Osteoblast (primary cell): Measurements from ENCODE around the gene RPL36AL. TPM values are rescaled to one million over a fixed set of nuclear protein-coding genes. Genes with fewer than 3 reads are reported as not detected.
A peak's percentile ranks its signal among the peaks of the same experiment; 100 is the strongest.

ENCODE experiments used
- DNase-seq: peaks from one replicate; pipeline ENCODE4 v3.0.0; 2011; ENCODE audit warnings: low spot score, mixed read lengths; ENCODE audit not compliant: insufficient read length; ENCODE audit errors: missing footprints
- H2AFZ ChIP-seq: 2 replicates; pipeline ENCODE4 v1.6.0; 2011; ENCODE audit warnings: mild to moderate bottlenecking, low read length
- H3K27ac ChIP-seq: 2 replicates; pipeline ENCODE4 v1.5.1; 2011; ENCODE audit warnings: mild to moderate bottlenecking, low read depth, low read length, moderate library complexity
- H3K27me3 ChIP-seq: 2 replicates; pipeline ENCODE4 v1.6.0; 2012; ENCODE audit warnings: mild to moderate bottlenecking, control low read depth, inconsistent platforms, low read length, moderate library complexity; ENCODE audit not compliant: insufficient read depth
- H3K36me3 ChIP-seq: 2 replicates; pipeline ENCODE4 v1.5.1; 2011; ENCODE audit warnings: mild to moderate bottlenecking, low read length, control low read depth, moderate library complexity; ENCODE audit not compliant: insufficient read depth
- H3K4me1 ChIP-seq: 2 replicates; pipeline ENCODE4 v1.5.1; 2011; ENCODE audit warnings: mild to moderate bottlenecking, low read length, control low read depth, moderate library complexity; ENCODE audit not compliant: insufficient read depth
- H3K4me2 ChIP-seq: 2 replicates; pipeline ENCODE4 v1.6.0; 2011; ENCODE audit warnings: mild to moderate bottlenecking, low read length; ENCODE audit not compliant: insufficient read depth
- H3K4me3 ChIP-seq: fragments of 200-600 bp; sonication (generic); 3 replicates; pipeline ENCODE4 v1.5.1; 2012; ENCODE audit warnings: mild to moderate bottlenecking, low read length, inconsistent platforms; ENCODE audit not compliant: insufficient read depth
- H3K79me2 ChIP-seq: 2 replicates; pipeline ENCODE4 v1.6.0; 2012; ENCODE audit warnings: mild to moderate bottlenecking, low read length, control low read depth, inconsistent platforms; ENCODE audit not compliant: insufficient read depth
- H3K9me3 ChIP-seq: 2 replicates; pipeline ENCODE4 v1.5.1; 2011; ENCODE audit warnings: low read depth, low read length, control low read depth
- H4K20me1 ChIP-seq: 2 replicates; pipeline ENCODE4 v1.6.0; 2012; ENCODE audit warnings: mild to moderate bottlenecking, low read length, control low read depth; ENCODE audit not compliant: insufficient read depth
- total RNA-seq: library from RNA; depleted of rRNA; stranded (reverse); fragments of >200 nt; gene quantifications from 2 replicates; pipeline ENCODE4 v1.2.3, GENCODE V29; 2012
- TF ChIP-seq, protein P1 (sequence below): IDR thresholded peaks from 2 replicates; pipeline ENCODE4 v1.5.1; 2011; ENCODE audit warnings: mild to moderate bottlenecking, low read depth, low read length, moderate library complexity; ENCODE audit errors: extremely low read depth

RPL36AL gene
- total RNA-seq, 1 donor = 181 TPM

DNA sequence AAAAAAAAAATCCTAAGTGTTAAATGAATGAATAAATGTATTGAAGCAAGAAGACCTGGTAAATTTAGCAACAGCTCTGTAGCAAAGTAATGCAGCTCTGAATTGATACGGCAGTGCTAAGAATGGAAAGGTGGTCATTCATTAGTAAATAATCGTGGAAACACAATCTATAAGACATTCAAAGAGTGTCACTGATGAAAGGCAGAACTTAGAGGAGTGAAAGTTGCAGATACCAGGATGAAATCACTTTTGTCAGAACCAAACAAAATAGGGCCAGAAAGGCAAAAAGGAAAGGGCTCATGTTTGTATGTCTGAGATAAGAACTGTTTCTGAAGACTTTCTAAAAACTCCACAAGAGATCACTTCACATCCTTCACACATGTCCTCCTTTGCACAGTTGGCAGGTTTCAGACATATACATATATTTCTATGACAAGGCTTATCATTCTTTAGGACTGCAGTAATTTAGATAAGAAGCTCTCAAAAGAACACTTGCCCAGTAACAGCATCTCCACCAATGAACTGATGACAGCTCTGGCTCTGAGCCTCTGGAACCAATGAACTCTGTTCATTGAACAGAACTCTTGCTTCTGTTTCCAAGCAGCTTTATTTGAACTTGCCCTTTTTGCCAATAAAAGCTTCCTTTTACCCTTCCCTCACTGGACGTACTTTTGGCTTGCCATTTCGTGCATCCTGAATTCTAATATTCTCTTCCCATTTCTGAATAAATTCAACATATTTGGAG is 25.9 kb downstream of the RPL36AL start:
- Histone ChIP-seq H3K4me1 (peaks cover 21% of the 10 kb centered on the region), H3K4me3 (no peak overlapping the region), H2AFZ (peak overlapping the region; percentile 8), H3K27me3 (no peaks in the 10 kb centered on the region), H3K79me2 (peaks cover 20% of the 10 kb centered on the region), H4K20me1 (no peaks in the 10 kb centered on the region), H3K9me3 (no peaks in the 10 kb centered on the region), H3K4me2 (peak overlapping the region; percentile 54), H3K36me3 (no peaks in the 10 kb centered on the region), H3K27ac (peak overlapping the region; percentile 16)
- TF ChIP-seq, protein P1, sequence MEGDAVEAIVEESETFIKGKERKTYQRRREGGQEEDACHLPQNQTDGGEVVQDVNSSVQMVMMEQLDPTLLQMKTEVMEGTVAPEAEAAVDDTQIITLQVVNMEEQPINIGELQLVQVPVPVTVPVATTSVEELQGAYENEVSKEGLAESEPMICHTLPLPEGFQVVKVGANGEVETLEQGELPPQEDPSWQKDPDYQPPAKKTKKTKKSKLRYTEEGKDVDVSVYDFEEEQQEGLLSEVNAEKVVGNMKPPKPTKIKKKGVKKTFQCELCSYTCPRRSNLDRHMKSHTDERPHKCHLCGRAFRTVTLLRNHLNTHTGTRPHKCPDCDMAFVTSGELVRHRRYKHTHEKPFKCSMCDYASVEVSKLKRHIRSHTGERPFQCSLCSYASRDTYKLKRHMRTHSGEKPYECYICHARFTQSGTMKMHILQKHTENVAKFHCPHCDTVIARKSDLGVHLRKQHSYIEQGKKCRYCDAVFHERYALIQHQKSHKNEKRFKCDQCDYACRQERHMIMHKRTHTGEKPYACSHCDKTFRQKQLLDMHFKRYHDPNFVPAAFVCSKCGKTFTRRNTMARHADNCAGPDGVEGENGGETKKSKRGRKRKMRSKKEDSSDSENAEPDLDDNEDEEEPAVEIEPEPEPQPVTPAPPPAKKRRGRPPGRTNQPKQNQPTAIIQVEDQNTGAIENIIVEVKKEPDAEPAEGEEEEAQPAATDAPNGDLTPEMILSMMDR = no peak
- peak; percentile 89 for DNase-seq

- H3K4me1 ChIP-seq = peaks cover 21% of the 10 kb centered on the region
- no peak overlapping the region for H2AFZ ChIP-seq
- H3K79me2 ChIP-seq = peaks cover 8% of the 10 kb centered on the region
- no peaks in the 10 kb centered on the region for H4K20me1 ChIP-seq
- no peaks in the 10 kb centered on the region for H3K36me3 ChIP-seq
- no peaks in the 10 kb centered on the region for H3K9me3 ChIP-seq
- H3K4me2 ChIP-seq = peak overlapping the region; percentile 43
- TF ChIP-seq, protein P1 = no peak
- H3K27me3 ChIP-seq = no peaks in the 10 kb centered on the region
- no peak overlapping the region for H3K4me3 ChIP-seq
- peak; percentile 80 for DNase-seq
- no peak overlapping the region for H3K27ac ChIP-seq
Observed at GRCh38 chr14:49593016-49593415, 27.4 kb downstream of the RPL36AL start.

DNA sequence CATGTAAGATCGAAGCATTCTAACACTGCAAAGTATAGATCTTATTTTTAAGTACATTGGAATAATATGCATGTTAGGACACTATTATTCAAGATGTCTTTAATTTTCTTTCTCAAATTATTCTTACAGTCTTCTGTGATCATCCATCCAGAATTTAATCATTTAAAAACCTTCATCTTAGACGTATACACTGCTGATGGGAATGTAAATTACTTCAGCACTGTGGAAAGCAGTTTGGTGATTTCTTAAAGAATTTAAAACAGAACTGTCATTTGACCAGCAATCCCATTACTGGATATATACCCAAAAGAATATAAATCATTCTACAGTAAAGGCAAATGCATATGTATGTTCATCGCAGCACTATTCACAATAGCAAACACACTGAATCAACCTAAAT is 31.0 kb downstream of the RPL36AL start:
- Histone ChIP-seq H3K4me1 (peaks cover 19% of the 10 kb centered on the region), H4K20me1 (peaks cover 12% of the 10 kb centered on the region), H3K79me2 (peaks cover 18% of the 10 kb centered on the region), H3K4me2 (no peak overlapping the region), H3K27ac (no peak overlapping the region), H3K27me3 (no peaks in the 10 kb centered on the region), H3K9me3 (no peaks in the 10 kb centered on the region), H2AFZ (no peak overlapping the region), H3K36me3 (peaks cover 5% of the 10 kb centered on the region), H3K4me3 (no peak overlapping the region)
- TF ChIP-seq, protein P1 = no peak
- no peak for DNase-seq

- peak; percentile 79 for DNase-seq
- H3K79me2 ChIP-seq = peaks cover 43% of the 10 kb centered on the region
- peaks cover 28% of the 10 kb centered on the region for H4K20me1 ChIP-seq
- H3K4me3 ChIP-seq = peak overlapping the region; percentile 93
- no peaks in the 10 kb centered on the region for H3K27me3 ChIP-seq
- peaks cover 18% of the 10 kb centered on the region for H3K4me1 ChIP-seq
- peak overlapping the region; percentile 73 for H3K4me2 ChIP-seq
- TF ChIP-seq, protein P1 = peak; percentile 83
- no peaks in the 10 kb centered on the region for H3K9me3 ChIP-seq
- H3K27ac ChIP-seq = peak overlapping the region; percentile 24
- peak overlapping the region; percentile 36 for H2AFZ ChIP-seq
- peaks cover 31% of the 10 kb centered on the region for H3K36me3 ChIP-seq
Observed at GRCh38 chr14:49586673-49587460, 33.6 kb downstream of the RPL36AL start.
